BE2C (cell line): Measurements from ENCODE around the gene SPTLC2.

ENCODE experiments used
- DNase-seq: peaks from one replicate; pipeline ENCODE4 v3.0.0-alpha.2; 2020
- H3K27me3 ChIP-seq: fragments of 250-450 bp; sonication (Bioruptor Pico); 2 replicates; pipeline ENCODE4 v1.5.1; 2020; ENCODE audit warnings: mild to moderate bottlenecking
- H3K36me3 ChIP-seq: fragments of 250-450 bp; sonication (Bioruptor Pico); 2 replicates; pipeline ENCODE4 v1.5.1; 2020; ENCODE audit warnings: mild to moderate bottlenecking
- H3K4me1 ChIP-seq: fragments of 250-450 bp; sonication (Bioruptor Pico); 2 replicates; pipeline ENCODE4 v1.5.1; 2020
- H3K4me3 ChIP-seq: 2 replicates; pipeline ENCODE4 v1.5.1; 2011; ENCODE audit warnings: low read depth, low read length
- H3K9me3 ChIP-seq: fragments of 250-450 bp; sonication (Bioruptor Pico); 2 replicates; pipeline ENCODE4 v1.5.1; 2020
- TF ChIP-seq, protein P1 (sequence below): IDR thresholded peaks from 2 replicates; pipeline ENCODE4 v1.5.1; 2012; ENCODE audit warnings: mild to moderate bottlenecking, low read depth, low read length

The SPTLC2 gene

DNA sequence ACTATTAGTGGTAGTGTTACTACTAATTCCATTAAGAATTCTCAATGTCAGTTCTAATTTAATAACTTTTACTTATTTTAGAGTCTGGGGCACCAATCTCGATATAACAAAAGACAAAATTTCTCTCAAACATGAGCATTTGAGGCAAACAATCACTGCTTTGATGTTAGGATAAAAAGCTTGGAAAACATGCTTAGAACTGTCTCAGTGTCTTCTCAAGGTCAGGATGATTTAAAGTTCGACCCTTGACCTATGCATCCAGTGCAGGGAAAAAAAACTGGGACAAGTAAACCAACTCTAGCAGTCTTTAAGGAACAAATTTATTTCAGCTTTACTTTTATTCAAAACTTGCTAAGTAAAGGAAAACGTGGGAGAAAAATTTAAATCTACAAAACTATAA, 31.1 kb downstream of the SPTLC2 start:
- TF ChIP-seq, protein P1, sequence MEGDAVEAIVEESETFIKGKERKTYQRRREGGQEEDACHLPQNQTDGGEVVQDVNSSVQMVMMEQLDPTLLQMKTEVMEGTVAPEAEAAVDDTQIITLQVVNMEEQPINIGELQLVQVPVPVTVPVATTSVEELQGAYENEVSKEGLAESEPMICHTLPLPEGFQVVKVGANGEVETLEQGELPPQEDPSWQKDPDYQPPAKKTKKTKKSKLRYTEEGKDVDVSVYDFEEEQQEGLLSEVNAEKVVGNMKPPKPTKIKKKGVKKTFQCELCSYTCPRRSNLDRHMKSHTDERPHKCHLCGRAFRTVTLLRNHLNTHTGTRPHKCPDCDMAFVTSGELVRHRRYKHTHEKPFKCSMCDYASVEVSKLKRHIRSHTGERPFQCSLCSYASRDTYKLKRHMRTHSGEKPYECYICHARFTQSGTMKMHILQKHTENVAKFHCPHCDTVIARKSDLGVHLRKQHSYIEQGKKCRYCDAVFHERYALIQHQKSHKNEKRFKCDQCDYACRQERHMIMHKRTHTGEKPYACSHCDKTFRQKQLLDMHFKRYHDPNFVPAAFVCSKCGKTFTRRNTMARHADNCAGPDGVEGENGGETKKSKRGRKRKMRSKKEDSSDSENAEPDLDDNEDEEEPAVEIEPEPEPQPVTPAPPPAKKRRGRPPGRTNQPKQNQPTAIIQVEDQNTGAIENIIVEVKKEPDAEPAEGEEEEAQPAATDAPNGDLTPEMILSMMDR: no peak
- H3K9me3 ChIP-seq: no peaks in the 10 kb centered on the region
- DNase-seq: no peak
- H3K4me1 ChIP-seq: peaks cover 7% of the 10 kb centered on the region
- H3K36me3 ChIP-seq: no peaks in the 10 kb centered on the region
- H3K4me3 ChIP-seq: no peak overlapping the region
- H3K27me3 ChIP-seq: no peaks in the 10 kb centered on the region

DNA sequence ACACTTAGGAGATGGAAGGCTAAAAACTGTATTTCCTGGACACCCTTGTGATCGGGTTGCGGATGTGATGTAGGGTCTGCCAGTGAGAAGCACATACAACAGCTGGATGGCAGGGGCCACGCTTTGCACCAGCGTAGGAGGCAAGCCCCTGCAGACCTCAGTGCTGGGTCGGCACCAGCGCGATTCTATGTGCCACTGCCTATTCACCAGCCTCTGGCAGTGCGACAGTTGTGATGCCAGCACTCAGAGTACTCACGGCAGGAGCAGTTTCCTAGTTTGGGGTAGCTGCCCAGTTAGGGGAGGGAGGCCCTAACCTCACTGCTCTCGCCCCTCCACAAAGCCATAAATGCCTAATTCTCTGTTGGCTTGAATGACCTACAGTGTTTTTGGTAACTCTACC, 31.6 kb downstream of the SPTLC2 start:
- TF ChIP-seq, protein P1: no peak
- Histone ChIP-seq H3K4me1 (peaks cover 7% of the 10 kb centered on the region), H3K27me3 (no peaks in the 10 kb centered on the region), H3K9me3 (no peaks in the 10 kb centered on the region), H3K4me3 (no peak overlapping the region), H3K36me3 (no peaks in the 10 kb centered on the region)
- no peak for DNase-seq

DNA sequence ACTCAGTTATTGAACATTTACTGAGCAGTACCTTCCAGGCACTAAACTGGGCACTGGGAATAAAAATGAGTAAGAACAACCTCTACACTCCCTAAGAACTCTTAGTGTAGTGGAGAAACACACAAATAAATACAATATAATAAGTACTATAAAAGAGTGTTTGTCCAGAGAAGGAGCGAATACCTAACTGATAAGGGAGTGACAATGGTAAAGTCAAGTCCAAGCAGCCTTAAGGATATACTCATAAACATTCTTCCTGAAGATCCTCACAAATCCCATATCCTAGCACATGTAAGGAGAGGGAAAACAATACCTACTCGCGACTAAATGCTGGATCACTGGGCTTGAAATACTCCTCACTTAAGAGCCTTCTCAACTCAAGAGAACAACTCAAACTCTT, 32.8 kb downstream of the SPTLC2 start:
- Histone ChIP-seq H3K4me3 (no peak overlapping the region), H3K27me3 (no peaks in the 10 kb centered on the region), H3K36me3 (no peaks in the 10 kb centered on the region), H3K4me1 (peaks cover 7% of the 10 kb centered on the region), H3K9me3 (no peaks in the 10 kb centered on the region)
- TF ChIP-seq, protein P1: no peak
- no peak for DNase-seq

DNA sequence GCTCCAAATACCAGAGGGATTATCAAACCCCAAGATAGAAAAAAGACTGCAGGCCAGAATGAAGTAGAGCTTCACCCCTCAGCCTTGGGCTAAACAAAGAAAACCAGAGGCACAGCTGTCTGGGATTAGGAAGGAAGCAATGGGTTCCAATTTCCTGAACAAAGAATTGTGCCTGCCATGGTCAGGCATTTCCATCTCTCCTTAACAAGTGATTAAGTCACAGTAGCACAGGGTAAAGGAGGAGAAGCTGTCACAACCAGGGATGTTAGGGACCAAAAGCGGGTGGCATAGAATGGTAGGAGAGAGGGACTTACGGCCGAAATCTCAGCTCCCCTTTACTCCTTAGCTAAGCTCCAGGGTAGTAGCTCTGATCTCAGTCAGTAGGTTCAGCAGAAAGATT, 33.9 kb downstream of the SPTLC2 start:
- H3K4me1 ChIP-seq: peaks cover 7% of the 10 kb centered on the region
- TF ChIP-seq, protein P1: no peak
- no peak for DNase-seq
- no peak overlapping the region for H3K4me3 ChIP-seq
- no peaks in the 10 kb centered on the region; the same call in 1 of the 2 replicates for H3K36me3 ChIP-seq
- H3K9me3 ChIP-seq: no peaks in the 10 kb centered on the region
- H3K27me3 ChIP-seq: no peaks in the 10 kb centered on the region

DNA sequence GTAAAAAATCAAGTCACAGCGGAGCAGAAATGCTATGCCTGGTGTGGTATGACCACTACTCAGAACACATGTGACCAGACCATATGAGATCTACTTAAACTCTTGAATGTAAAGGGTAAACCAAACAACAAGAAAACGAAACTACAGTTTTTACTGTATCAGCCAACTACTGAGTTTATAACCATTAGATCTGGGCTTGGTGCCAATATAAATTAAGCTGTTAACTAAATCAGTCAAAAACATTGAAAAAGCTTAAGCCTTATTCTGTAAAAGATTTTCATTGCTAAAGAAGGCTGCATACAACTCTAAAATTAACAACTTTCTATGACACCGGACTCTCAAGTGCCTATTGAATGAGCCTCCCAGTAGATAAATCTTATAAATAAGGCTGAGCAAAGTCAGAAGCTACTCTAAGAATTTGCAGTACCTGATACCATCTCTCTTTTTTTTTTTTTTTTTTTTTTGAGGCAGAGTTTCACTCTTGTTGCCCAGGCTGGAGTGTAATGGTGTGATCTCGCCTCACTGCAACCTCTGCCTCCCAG, 35.4 kb downstream of the SPTLC2 start:
- H3K4me3 ChIP-seq: no peak overlapping the region
- no peaks in the 10 kb centered on the region for H3K27me3 ChIP-seq
- DNase-seq: no peak
- H3K36me3 ChIP-seq: no peaks in the 10 kb centered on the region; the same call in 1 of the 2 replicates
- TF ChIP-seq, protein P1: no peak
- H3K4me1 ChIP-seq: peaks cover 7% of the 10 kb centered on the region
- no peaks in the 10 kb centered on the region for H3K9me3 ChIP-seq

DNA sequence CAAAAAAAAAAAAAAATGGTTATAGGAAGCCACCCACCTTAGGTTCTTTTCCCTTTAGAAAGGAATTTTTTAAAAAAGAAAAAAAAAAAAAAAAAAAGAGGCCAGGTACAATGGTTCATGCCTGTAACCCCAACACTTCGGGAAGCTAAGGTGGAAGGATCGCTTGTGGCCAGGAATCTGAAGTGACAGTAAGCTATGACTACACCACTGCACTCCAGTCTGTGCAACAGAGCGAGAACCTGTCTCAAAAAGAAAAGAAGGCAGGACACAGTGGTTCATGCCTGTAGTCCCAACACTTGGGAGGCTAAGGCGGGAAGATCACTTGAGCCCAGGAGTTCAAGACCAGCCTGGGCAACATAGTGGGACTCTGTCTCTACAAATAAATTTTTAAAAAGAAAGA, 36.0 kb downstream of the SPTLC2 start:
- H3K4me3 ChIP-seq: no peak overlapping the region

More for the DNA sequence above, 36.0 kb downstream of the SPTLC2 start:
- DNase-seq: no peak
- no peaks in the 10 kb centered on the region for H3K27me3 ChIP-seq
- no peaks in the 10 kb centered on the region for H3K9me3 ChIP-seq
- TF ChIP-seq, protein P1: no peak
- peaks cover 7% of the 10 kb centered on the region for H3K4me1 ChIP-seq
- H3K36me3 ChIP-seq: no peaks in the 10 kb centered on the region; the same call in 1 of the 2 replicates
